ENCODE measurements around the gene FBXO11.

FBXO11 gene

DNA sequence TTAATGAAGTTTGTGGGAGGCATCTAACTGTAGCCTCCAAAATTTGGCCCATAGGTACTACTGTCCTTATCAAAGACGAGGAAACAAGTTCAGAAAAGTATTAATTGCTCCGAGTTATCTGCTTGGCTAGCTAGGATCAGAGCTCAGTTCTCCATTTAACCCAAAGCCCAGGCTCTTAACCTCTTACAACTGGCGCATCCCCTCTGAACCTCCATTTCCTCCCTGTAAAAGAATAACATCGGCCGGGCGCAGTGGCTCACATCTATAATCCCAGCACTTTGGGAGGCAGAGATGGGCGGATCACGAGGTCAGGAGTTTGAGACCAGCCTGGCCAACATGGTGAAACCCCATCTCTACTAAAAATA, 126.9 kb downstream of the FBXO11 start:
- Histone ChIP-seq H3K36me3 (ENCODE audit: control insufficient read depth in 2 of 2, insufficient read depth in 1 of 2, low read length in 2 of 2) (peaks cover 2% of the 10 kb centered on the region in 2 experiments; a peak in 2 of 3 replicates), H3K4me1 (ENCODE audit: control insufficient read depth, insufficient read depth, low read length) (peaks cover 3% of the 10 kb centered on the region; the same call in 1 of the 2 replicates), H3K9me3 (ENCODE audit: control insufficient read depth, insufficient read depth, low read depth, low read length) (no peaks in the 10 kb centered on the region), H3K4me3 (ENCODE audit: low read depth, low read length) (no peak overlapping the region), H3K27ac (ENCODE audit: extremely low read depth, low read depth, low read length) (no peak overlapping the region)
- TF ChIP-seq ZNF510 (tag by site-specific recombination; IDR thresholded peaks at IDR 0.05; ENCODE audit: insufficient replicate concordance) = no peak
- no peak for TF ChIP-seq ZNF558 (tag by site-specific recombination; IDR thresholded peaks at IDR 0.05)
- TF ChIP-seq ZFP37 (tag by site-specific recombination; IDR thresholded peaks at IDR 0.05) = no peak
- TF ChIP-seq, protein P1, sequence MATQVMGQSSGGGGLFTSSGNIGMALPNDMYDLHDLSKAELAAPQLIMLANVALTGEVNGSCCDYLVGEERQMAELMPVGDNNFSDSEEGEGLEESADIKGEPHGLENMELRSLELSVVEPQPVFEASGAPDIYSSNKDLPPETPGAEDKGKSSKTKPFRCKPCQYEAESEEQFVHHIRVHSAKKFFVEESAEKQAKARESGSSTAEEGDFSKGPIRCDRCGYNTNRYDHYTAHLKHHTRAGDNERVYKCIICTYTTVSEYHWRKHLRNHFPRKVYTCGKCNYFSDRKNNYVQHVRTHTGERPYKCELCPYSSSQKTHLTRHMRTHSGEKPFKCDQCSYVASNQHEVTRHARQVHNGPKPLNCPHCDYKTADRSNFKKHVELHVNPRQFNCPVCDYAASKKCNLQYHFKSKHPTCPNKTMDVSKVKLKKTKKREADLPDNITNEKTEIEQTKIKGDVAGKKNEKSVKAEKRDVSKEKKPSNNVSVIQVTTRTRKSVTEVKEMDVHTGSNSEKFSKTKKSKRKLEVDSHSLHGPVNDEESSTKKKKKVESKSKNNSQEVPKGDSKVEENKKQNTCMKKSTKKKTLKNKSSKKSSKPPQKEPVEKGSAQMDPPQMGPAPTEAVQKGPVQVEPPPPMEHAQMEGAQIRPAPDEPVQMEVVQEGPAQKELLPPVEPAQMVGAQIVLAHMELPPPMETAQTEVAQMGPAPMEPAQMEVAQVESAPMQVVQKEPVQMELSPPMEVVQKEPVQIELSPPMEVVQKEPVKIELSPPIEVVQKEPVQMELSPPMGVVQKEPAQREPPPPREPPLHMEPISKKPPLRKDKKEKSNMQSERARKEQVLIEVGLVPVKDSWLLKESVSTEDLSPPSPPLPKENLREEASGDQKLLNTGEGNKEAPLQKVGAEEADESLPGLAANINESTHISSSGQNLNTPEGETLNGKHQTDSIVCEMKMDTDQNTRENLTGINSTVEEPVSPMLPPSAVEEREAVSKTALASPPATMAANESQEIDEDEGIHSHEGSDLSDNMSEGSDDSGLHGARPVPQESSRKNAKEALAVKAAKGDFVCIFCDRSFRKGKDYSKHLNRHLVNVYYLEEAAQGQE (tag by site-specific recombination; IDR thresholded peaks at IDR 0.05) = no peak
- no peak for TF ChIP-seq ZSCAN16 (tag by site-specific recombination; IDR thresholded peaks at IDR 0.05)
- TF ChIP-seq ZNF610 (tag by site-specific recombination; IDR thresholded peaks at IDR 0.05; ENCODE audit: borderline replicate concordance) = no peak
- no peak for TF ChIP-seq ZNF701 (tag by site-specific recombination; IDR thresholded peaks at IDR 0.05)
- TF ChIP-seq ZNF555 (tag by site-specific recombination; conservative IDR thresholded peaks at IDR 0.05) = no peak
- TF ChIP-seq ZNF449 (tag by site-specific recombination; IDR thresholded peaks at IDR 0.05) = no peak
- TF ChIP-seq ZNF747 (tag by site-specific recombination; IDR thresholded peaks at IDR 0.05) = no peak
- TF ChIP-seq ZNF654 (tag by site-specific recombination; IDR thresholded peaks at IDR 0.05; ENCODE audit: low read depth) = no peak
- no peak for TF ChIP-seq ZNF394 (tag by site-specific recombination; IDR thresholded peaks at IDR 0.05; ENCODE audit: borderline replicate concordance)
- no peak for TF ChIP-seq ZNF311 (tag by site-specific recombination; IDR thresholded peaks at IDR 0.05; ENCODE audit: borderline replicate concordance)
- no peak for TF ChIP-seq ZNF629 (tag by site-specific recombination; IDR thresholded peaks at IDR 0.05)
- TF ChIP-seq ZNF2 (tag by site-specific recombination; IDR thresholded peaks at IDR 0.05) = no peak
- TF ChIP-seq, protein P2, sequence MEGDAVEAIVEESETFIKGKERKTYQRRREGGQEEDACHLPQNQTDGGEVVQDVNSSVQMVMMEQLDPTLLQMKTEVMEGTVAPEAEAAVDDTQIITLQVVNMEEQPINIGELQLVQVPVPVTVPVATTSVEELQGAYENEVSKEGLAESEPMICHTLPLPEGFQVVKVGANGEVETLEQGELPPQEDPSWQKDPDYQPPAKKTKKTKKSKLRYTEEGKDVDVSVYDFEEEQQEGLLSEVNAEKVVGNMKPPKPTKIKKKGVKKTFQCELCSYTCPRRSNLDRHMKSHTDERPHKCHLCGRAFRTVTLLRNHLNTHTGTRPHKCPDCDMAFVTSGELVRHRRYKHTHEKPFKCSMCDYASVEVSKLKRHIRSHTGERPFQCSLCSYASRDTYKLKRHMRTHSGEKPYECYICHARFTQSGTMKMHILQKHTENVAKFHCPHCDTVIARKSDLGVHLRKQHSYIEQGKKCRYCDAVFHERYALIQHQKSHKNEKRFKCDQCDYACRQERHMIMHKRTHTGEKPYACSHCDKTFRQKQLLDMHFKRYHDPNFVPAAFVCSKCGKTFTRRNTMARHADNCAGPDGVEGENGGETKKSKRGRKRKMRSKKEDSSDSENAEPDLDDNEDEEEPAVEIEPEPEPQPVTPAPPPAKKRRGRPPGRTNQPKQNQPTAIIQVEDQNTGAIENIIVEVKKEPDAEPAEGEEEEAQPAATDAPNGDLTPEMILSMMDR (tag by site-specific recombination; IDR thresholded peaks at IDR 0.05) = no peak
- no peak for TF ChIP-seq ZNF544 (tag by site-specific recombination; IDR thresholded peaks at IDR 0.05)
- no peak for TF ChIP-seq TCF7L2 (IDR thresholded peaks at IDR 0.05; ENCODE audit: borderline replicate concordance, low read depth, low read length)
- TF ChIP-seq ZNF704 (tag by site-specific recombination; IDR thresholded peaks at IDR 0.05) = no peak
- ChIA-PET POLR2A (no interaction called here), CTCF (interaction anchor here (0.6 kb wide), 1 partner anchor 452 kb away, joined by 3 read pairs; no protein-coding TSS in a partner anchor)
